A673 (cell line): ENCODE results near the gene NLGN1. TPM values are rescaled to one million over a fixed set of nuclear protein-coding genes. Genes with fewer than 3 reads are reported as not detected.

Source experiments
- BruUV-seq: library from RNA; stranded (reverse); fragments of 400-500 nt; replicated peaks from 2 replicates; lab custom pipeline; 2021; lab: Mats Ljungman, UMichigan
- CTCF ChIA-PET: fragments of 300-600 bp; sonication (Branson Sonifier 250); formaldehyde crosslinking; loops from one replicate; lab custom pipeline; 2022; ENCODE audit warnings: antibody characterized with exemption; lab: Charles Lee
- POLR2A ChIA-PET: fragments of 300-600 bp; sonication (Branson Sonifier 250); formaldehyde crosslinking; loops from one replicate; lab custom pipeline; 2022; ENCODE audit warnings: antibody characterized with exemption; ENCODE audit not compliant: low non-redundant PET; lab: Charles Lee
- DNase-seq: peaks from one replicate; pipeline ENCODE4 v3.0.0-alpha.2; 2015; ENCODE audit warnings: low spot score
- H3K27ac ChIP-seq: fragments of 200-600 bp; sonication (generic); 2 replicates; pipeline ENCODE4 v1.5.1; 2016; ENCODE audit warnings: mixed run types, low read depth, mild to moderate bottlenecking, mixed read lengths, antibody characterized with exemption, low read length; ENCODE audit not compliant: poor library complexity, severe bottlenecking
- H3K27me3 ChIP-seq: fragments of 200-600 bp; sonication (generic); replicated peaks from 2 replicates; pipeline ENCODE4 v1.6.1; 2017; ENCODE audit warnings: mixed run types, low read depth, mild to moderate bottlenecking, mixed read lengths, antibody characterized with exemption, low read length; ENCODE audit not compliant: insufficient read depth, poor library complexity
- H3K36me3 ChIP-seq: fragments of 200-600 bp; sonication (generic); 2 replicates; pipeline ENCODE4 v1.6.1; 2016; ENCODE audit warnings: mixed run types, mild to moderate bottlenecking, mixed read lengths, antibody characterized with exemption, low read length; ENCODE audit not compliant: insufficient read depth, poor library complexity, severe bottlenecking
- H3K4me1 ChIP-seq: fragments of 200-600 bp; sonication (generic); 2 replicates; pipeline ENCODE4 v1.6.1; 2017; ENCODE audit warnings: mixed run types, mild to moderate bottlenecking, mixed read lengths, antibody characterized with exemption, low read length; ENCODE audit not compliant: insufficient read depth, poor library complexity, severe bottlenecking
- H3K4me3 ChIP-seq: fragments of 200-600 bp; sonication (generic); 2 replicates; pipeline ENCODE4 v1.5.1; 2016; ENCODE audit warnings: low read depth, mixed run types, mild to moderate bottlenecking, mixed read lengths, low read length; ENCODE audit not compliant: poor library complexity, severe bottlenecking
- H3K9me3 ChIP-seq: fragments of 200-600 bp; sonication (generic); 2 replicates; pipeline ENCODE4 v1.6.1; 2016; ENCODE audit warnings: mixed run types, low read depth, mild to moderate bottlenecking, mixed read lengths, antibody characterized with exemption, low read length; ENCODE audit not compliant: poor library complexity, severe bottlenecking
- EZH2 ChIP-seq: fragments of 200-600 bp; sonication (generic); IDR thresholded peaks from 2 replicates; pipeline ENCODE4 v1.6.1; 2017; ENCODE audit warnings: borderline replicate concordance, low read depth, mild to moderate bottlenecking, mixed read lengths, antibody characterized with exemption, low read length; ENCODE audit not compliant: poor library complexity, severe bottlenecking
- intact Hi-C: fragments of 100-400 bp; cut with micrococcal nuclease; formaldehyde crosslinking; loops from one replicate; pipeline ENCODE4 v1.10.0; 2022; ENCODE audit not compliant: unreplicated experiment
- total RNA-seq: library from RNA; stranded (reverse); gene quantifications from 2 replicates; pipeline ENCODE4 v1.2.3, GENCODE V29; 2021
- TF ChIP-seq, protein P1 (sequence below): fragments of 300-800, 200-600 bp; sonication (generic); conservative IDR thresholded peaks from 2 replicates; pipeline ENCODE4 v1.5.1; 2017; ENCODE audit warnings: low read depth, mild to moderate bottlenecking, antibody characterized with exemption, low read length, moderate library complexity, mixed read lengths

The NLGN1 gene
- total RNA-seq, 1 experiment from 2014 or later: 0.39 TPM

DNA sequence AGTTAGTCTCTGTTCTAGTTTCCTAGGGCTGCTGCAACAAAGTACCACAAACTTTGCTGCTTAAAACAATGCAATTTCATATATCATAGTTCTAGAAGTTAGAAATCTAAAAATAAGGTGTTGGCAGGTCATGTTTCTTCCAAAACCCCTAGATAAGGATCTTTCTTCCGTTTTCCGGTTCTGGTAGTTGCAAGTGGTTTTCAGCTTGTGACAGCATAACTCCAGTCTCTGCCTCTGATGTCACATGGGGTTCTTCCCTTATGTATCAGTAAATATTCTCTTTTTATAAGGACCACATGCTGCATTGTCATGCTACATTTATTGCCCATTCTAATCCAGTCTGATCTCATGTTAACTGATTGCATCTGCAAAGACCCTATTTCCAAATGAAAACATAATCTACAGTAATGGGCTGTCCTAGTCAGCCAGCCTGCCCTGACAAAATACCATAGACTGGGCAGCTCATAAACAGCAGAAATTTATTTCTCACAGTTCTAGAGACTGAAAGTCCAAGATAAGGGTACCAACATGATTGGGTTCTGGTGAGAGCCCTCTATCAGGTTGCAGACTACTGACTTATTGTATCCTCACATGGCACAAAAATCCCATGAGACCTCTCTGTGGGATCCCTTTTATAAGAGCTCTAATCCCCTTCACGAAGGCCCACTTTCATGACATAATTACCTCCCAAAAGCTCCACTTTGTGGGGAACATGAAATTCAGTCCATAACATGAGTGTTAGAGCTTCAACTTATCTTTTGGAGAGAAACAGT, 819.6 kb downstream of the NLGN1 start:
- CTCF ChIA-PET: interaction anchor here (0.7 kb wide), 1 partner anchor 353 kb away, joined by 3 read pairs; no protein-coding TSS in a partner anchor
- POLR2A ChIA-PET: no interaction called here
- no TSS peak for BruUV-seq

DNA sequence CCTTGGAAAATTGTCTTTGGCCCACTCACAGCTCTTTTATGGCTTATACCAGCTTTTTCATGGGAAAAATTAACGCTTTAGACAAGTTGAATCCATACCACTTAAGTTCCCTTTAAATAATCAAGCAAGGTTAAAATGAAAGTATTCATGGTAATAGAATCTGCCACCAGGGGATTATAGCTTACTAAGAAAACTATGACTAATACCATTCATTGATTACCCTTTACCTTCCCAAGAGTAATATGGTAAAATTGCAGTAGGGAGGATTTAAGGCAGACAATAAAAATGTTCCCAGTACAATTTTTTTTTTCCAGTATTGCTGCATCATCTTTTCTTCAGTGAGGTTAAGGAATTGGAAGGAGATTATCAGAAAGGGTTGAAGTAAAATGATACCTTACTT, 820.5 kb downstream of the NLGN1 start:
- ChIA-PET POLR2A (interaction anchor here (0.8 kb wide), 1 partner anchor 616 kb away, joined by 3 read pairs; no protein-coding TSS in a partner anchor), CTCF (interaction anchor here (0.7 kb wide), 1 partner anchor 352 kb away, joined by 3 read pairs; no protein-coding TSS in a partner anchor)
- no peak overlapping the region for H3K27ac ChIP-seq
- H3K4me3 ChIP-seq: no peak overlapping the region
- no peaks in the 10 kb centered on the region for H3K9me3 ChIP-seq
- intact Hi-C loops: no loop called here
- no peaks in the 10 kb centered on the region for H3K27me3 ChIP-seq
- H3K4me1 ChIP-seq: peaks cover 31% of the 10 kb centered on the region
- H3K36me3 ChIP-seq: no peaks in the 10 kb centered on the region
- BruUV-seq: no TSS peak
- TF ChIP-seq, protein P1, sequence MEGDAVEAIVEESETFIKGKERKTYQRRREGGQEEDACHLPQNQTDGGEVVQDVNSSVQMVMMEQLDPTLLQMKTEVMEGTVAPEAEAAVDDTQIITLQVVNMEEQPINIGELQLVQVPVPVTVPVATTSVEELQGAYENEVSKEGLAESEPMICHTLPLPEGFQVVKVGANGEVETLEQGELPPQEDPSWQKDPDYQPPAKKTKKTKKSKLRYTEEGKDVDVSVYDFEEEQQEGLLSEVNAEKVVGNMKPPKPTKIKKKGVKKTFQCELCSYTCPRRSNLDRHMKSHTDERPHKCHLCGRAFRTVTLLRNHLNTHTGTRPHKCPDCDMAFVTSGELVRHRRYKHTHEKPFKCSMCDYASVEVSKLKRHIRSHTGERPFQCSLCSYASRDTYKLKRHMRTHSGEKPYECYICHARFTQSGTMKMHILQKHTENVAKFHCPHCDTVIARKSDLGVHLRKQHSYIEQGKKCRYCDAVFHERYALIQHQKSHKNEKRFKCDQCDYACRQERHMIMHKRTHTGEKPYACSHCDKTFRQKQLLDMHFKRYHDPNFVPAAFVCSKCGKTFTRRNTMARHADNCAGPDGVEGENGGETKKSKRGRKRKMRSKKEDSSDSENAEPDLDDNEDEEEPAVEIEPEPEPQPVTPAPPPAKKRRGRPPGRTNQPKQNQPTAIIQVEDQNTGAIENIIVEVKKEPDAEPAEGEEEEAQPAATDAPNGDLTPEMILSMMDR: no peak
- no peak for TF ChIP-seq EZH2
- no peak for DNase-seq

More for the DNA sequence above, 819.6 kb downstream of the NLGN1 start:
- H3K4me1 ChIP-seq: peaks cover 31% of the 10 kb centered on the region
- no peaks in the 10 kb centered on the region for H3K36me3 ChIP-seq
- no peak overlapping the region for H3K4me3 ChIP-seq
- H3K27me3 ChIP-seq: no peaks in the 10 kb centered on the region
- intact Hi-C loops: no loop called here
- H3K27ac ChIP-seq: no peak overlapping the region
- H3K9me3 ChIP-seq: no peaks in the 10 kb centered on the region
- TF ChIP-seq, protein P1: no peak
- no peak for TF ChIP-seq EZH2
- peak; percentile 51 for DNase-seq

DNA sequence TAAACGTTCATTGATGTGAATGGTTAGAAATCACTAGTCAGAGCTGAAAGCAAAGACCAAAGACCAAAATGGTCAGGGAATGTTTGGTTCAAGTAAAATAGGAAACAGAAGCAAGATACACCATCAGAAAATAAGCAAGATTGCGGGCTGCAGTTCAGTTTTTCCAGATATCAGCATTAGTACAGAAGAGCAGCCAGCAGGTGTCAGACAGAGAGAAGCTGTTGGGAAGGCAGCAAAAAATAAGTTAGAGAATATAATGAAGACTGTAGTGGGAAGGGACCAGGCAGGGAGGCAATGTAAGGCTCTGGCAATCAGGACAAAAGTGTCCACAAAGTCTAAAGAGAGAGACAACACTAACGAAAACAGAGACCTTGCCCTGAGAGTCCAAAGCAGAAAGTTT, 822.2 kb downstream of the NLGN1 start:
- Histone ChIP-seq H3K27me3 (no peaks in the 10 kb centered on the region), H3K36me3 (no peaks in the 10 kb centered on the region), H3K4me3 (no peak overlapping the region), H3K27ac (no peak overlapping the region), H3K4me1 (peaks cover 31% of the 10 kb centered on the region), H3K9me3 (no peaks in the 10 kb centered on the region)
- TF ChIP-seq EZH2: no peak
- TF ChIP-seq, protein P1: peak; percentile 31; the same call in 1 of the 2 replicates
- DNase-seq: peak; percentile 9
- ChIA-PET POLR2A (no interaction called here), CTCF (no interaction called here)
- intact Hi-C loops: no loop called here
- no TSS peak for BruUV-seq
